Measurements from ENCODE around the gene MIB2.
"Not testable (repeated sequence)": the region's sequence is repeated elsewhere in the genome, so short reads cannot be mapped to it uniquely, and the experiment has no call there.

Gene MIB2

DNA sequence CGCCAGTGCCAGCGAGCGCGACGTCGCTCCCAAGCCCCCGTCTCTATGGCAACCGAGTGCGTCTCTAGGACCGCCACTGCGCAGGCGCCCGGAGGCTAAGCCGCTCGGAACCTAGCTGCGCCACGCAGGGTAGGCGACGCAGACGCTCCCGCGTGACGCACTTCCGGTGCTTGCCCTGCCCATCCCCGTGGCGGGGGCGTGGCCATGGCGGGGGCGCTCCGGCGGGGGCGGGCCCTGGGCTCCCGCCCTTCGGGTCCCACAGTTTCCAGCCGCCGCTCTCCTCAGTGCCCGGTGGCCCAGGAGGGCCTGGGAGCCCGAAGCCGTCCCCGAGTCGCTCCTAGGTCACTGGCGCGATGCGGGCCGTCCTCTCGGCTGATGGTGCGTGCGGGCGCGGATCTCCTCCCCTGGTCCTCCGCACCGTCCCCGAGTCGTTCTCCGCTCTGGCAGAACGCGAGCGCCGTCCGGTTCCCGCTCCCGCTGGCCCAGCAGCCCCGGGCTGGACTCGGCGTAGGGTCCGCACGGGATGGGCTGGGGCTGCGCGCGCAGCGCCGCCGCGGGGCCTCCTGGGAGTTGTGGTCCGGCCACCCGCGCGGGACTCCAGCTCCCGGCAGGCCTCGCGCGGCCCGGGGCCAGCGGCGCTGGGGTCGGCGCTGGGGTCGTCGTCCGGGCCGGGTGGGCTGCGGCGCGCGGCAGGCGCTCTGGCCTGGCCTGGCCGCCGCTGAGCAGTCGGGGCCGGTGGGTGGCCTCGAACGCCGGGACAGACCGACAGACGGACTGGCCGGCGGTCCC, at the start of gene MIB2:
Gene MIB2 (plus strand): TSS at position 245 of the 789 bp plus-strand sequence. CDS start 7,953 bp downstream, outside the sequence.
- DNase-seq = peak; percentile 92

DNA sequence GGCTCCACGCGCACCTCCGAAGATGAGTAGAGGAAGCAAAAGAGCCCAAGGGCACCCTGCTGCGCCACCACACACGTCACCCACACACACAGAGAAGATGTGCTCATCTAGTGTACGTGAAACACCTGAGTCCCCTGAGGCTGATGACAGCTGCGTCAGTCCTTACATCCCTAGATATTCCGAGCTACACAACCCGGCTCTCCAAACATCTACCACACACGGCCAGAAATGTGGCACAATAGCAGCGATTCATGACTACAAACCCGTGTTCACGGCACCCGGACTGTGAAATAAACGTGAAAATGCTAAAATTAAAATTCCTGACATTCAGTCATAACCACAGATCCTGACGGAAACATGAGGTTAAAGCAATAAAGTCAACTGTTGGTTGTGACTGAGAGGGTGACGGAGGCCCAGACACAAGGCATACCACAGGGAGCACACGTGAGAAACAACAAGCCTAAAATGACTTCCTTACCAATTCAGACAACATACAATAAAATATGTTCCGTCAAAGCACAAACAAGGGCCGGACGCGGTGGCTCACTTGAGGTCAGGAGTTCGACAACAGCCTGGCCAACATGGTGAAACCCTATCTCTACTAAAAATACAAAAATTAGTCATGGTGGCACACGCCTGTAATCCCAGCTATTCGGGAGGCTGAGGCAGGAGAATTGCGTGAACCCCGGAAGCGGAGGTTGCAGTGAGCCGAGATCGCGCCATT, 48.0 kb upstream of the MIB2 start:
- no peak for DNase-seq

DNA sequence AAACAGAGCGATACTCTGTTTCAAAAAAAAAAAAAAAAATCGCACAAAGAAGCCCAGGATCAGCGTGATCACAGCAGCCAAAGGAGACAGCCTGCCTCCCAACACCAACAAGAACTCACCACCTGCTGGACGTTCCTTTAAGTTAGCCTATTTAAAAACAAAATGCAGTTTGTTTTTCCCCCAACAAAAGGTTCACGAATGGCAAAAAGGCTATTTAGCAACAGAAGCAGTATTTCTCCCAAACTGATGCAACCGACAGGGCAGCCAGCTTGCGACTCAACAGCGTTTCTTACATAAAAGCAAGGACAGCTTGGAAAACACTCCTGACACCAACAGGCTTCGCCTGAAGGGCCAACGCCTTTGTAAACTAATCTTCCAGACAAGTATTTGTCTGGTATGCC, 47.4 kb upstream of the MIB2 start:
- DNase-seq = no peak

DNA sequence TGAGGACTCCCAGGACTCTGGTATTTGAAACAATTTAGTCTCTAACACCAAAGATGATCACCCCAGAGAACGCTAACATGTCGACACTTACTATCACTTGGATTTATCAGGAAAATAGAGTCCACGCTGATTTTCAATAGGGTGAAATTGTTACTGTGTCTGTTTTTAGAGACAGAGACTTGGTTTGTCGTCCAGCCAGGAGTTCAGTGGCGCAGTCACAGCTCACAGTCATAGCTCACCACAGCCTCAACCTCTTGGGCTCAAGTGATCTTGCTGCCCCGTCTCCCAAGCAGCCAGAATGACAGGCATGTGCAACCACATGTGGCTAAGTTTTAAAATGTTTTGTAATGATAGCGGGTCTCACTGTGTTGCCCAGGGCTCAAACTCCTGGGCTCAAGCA, 46.0 kb upstream of the MIB2 start:
- no peak for DNase-seq

DNA sequence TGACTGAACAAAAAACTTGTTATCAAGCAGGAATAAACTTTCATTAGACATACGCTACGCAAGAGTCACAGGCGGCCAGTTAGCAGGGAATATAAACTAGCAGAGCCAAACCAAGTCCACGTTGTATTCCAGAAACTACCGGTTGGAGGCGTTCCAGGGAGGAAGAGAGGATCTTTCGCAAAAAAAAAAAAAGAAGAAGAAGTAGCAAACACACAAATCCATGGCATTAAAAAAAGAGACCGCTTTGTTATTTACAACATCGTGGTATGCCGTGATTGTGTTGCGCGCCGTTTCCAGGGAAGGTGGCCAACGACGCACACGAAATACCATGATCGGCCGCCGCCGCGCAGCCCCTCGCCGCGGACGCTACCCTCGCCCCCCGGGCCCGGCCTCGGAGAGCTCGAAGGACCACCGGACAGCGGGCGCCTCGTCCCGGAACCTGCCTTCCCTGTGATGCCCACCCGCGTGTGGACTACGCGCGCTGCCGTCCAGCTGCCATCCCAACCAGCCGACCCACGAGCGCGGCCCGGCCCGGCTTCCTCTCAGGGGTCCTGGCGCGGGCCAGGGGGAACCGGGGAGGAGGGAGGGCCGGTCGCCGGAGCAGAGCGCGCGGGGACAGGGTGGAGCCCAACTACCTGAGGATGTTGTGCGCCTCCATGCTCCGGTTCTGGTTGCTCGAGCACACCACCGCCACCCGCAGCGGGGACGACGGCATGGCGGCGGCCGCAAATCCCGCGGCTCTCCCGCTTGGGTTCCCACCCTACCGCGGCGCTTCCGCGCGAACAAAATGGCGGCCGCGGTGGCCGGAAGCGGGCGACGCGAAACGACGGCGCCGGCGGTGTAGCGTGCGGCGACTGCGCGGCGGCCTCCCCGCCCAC, 41.2 kb upstream of the MIB2 start:
- peak; percentile 71 for DNase-seq

DNA sequence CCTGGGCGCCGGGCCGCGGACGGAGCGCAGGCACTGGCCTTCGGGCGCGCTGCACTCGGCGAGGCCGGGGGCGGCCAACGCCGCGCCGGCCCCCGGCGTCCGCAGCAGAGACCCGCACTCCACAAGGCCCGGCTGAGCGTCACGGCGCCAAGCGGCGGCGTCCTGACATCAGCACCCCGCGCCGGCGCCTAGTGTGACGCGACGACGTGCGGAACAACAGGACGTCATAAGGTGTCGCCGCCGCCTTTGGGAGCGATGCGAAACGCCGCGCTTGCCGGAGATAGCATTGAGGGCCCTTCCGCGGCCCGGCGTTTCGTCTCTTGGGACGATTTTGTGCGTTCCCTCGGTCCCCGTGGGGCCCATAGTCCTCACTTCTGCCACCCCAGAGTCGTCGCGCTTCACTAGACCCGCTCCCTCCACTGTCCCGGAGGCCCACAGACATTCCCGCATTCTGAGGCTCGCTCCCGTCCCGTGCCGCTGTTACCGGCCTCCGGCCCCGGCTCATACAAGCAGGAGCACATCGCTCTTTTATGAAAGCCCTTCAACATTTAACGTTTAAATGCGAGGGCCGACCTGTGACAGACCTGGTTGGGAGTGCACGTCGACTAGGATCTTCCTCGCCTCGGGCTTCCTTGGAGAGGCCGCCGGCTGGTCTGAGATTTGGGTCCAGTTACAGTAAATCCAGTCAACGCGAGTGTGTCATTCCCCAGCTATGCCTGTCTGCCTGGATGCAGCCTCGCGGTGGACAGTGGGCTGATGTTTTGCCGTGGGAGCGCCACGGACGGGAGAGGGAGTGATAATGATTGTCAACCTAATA, 40.4 kb upstream of the MIB2 start, which contains the start of gene SSU72:
Gene SSU72 (minus strand): TSS at position 143 of the 817 bp plus-strand sequence. CDS start 306 bp downstream, outside the sequence.
- DNase-seq = peak; percentile 77

DNA sequence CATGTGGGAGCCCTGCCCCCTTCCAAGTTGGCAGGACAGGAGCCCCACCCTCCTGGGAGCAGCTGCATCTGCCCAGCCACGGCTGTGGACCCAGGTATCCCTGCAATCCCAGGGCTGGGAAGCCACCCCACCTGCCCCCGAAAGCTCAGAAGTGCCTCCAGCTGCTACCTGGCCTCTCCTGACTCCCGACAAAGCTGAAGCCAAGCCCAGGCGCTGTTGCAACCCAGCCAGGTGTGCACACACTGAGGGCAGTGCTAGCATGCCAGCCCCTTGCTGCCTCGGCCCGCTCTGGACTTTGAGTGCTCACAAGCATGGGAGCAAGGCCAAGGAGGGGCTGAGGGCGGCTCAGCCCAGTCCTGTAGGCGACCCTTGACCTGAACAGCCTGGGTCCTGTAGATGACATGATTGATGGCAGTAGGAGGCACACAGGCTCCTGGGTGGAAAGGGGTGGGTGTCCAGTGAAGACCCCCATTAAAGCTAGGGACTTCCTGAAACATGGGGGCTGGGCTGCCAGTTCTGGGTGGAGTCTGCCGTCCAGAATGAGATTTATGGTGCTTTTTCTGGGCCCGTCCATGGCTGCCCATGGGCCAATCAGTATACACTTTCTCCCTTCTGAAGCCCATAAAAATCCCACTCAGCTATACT, 37.8 kb upstream of the MIB2 start:
- no peak for DNase-seq

DNA sequence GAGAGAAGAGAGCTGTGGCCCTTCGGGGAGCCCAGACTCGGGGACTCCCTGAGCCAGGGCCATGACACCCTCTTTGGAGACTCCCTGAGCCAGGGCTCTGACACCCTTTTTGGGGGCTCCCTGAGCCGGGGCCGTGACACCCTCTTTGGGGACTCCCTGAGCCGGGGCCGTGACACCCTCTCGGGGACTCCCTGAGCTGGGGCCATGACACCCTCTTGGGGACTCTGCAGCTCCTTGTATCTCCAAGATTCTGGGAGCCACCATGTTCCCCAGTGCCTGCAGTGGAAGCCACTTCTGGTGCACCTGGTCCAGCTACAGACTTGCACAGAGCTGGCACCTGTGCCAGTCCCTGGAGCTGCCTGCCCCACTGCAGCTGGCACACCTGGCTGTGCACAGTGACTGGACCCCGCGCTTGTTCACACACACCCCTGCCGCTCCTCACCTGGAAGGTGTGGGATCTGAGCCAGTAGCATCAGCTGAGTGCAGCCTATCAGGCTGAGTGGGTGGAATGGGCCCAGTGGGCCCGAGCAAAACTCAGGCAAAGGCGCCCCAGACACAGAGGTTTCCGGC, 36.8 kb upstream of the MIB2 start:
- no peak for DNase-seq

DNA sequence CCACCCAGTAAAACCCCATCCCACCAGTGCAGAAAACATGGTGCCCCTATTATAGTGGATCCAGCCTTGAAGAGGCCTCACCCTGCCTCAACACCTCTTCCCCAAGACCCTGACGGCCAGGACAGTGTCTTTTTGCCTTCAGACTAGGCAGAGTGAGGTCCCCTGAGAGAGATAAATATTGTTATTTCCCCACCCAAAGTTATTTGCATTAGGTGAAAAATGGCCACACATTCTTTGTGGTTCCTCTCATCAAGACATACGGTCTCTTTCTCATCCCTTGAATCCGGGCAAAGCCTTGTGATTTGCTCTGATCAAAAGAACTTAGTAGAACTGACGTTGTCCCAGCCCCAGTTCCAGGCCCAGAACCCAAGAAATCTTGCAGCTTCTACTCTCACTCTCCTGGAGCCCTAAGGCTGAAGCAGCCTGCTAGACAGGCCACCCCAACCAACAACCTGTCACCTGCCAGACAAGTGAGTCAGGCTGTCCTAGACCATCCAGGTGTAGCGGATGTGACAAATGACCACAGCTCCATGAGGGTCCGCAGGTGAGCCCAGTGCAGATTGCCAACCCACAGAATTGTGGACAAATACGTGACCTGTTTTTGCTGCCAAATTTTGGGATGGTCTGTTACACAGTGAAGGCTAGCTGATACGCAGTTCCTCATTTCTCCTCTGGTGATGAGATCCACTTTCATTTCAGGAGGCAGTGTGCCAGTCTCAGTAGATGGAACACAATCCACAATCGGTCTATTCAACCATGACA, 32.5 kb upstream of the MIB2 start:
- no peak for DNase-seq

DNA sequence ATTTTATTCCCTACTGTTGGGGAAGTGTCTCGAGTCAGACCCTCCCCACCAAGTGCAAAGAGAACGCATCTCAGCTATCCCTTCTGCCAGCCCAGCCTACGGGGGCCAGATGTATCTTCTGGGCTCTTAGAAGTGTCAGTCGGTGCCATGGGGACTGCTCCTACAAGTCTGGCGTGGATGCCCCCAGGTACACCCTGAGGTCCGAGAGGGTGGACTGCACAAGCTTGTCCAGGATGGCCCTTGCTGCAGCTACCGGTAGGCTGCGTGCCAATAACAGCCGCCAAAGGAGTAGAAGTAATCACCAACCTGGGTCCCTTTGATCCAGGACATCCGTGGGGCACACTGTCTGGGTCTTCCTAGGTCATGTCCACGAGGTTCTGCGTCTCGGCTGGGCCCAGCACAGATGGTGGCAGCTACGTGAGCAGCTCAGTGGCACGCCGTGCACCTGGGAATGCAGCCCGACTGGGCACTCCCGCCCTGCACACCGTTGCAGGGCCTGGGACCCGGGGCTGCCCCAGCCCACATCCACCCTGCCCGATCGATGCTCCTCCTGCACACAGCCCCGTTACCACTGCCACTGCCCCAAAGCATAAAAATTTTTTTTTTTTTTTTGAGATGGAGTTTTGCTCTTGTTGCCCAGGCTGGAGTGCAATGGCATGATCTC, 31.8 kb upstream of the MIB2 start:
- no peak for DNase-seq

DNA sequence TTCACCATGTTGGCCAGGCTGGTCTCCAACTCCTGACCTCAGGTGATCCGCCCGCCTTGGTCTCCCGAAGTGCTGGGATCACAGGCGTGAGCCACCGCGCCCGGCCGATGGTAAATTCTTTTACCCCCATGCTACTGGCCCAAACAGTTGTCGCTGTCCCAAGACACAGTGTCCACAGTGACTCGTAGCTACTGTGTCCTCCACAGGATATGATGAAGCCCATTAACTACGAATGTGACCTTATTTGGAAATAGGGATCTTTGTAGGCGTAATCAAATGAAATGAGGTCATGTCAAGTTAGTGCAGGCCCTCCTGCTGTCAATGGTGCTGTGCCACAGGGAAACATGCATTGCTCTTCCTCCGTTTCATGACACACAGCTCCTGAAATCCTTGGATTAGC, 23.8 kb upstream of the MIB2 start:
- DNase-seq = no peak

DNA sequence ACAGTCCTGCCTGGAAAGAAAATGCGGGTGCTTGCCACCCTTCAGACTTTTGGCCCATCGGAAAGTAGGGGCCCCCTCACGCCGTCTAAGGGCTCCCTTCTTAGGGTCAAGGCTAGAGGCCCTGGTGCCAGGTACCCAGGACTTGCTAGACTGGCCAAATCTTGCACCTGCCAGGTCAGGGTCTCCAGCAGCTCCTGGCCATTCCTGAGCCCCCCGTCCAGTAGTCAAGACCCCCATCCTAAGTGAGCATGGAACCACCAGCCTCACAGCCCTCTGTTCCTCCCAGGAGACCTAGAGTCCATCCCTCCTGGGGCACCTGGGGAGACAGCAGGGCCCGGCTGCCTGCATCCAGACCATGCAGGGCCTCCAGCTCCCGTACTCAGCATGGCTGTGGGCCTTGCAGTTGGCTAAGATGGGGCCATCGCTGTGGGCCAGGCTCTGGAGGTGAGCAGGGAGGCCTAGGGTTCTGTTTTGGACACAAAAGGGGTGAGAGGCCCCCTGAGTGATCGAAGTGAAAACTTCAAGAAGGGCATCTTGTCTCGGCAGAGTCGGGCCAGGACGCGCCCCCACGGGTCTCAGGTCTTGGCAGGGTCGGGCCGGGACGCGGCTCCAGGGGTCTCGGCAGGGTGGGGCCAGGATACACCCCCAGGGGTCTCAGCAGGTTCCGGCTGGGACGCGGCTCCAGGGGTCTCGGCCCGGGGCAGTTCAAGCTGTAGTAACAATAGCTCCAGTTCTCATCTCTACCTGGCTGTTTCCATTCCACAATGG, 21.3 kb upstream of the MIB2 start:
- no peak for DNase-seq

DNA sequence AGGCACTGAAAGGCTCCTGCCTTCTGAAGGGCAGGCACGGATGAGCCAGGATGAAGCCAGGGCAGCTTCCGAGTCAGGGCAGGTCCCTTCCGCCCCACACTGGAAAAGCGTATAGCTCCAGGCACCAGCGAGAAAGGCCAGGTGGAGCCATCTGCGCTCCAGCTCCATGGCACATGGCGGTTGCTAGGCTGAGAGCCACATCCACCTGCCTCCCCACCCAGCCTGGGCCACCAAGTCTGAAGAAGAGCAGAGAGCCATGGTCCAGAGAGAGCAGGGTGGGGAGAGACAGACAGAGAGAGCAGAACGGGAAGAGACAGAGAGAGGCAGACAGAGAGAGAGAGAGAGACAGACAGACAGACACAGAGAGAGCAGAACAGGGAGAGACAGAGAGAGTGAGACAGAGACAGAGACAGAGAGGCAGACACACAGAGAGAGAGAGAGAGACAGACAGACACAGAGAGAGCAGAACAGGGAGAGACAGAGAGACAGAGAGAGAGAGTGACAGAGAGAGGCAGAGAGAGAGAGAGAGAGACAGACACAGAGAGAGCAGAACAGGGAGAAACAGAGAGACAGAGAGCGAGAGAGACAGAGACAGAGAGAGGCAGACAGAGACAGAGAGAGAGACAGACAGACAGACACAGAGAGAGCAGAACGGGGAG, 20.6 kb upstream of the MIB2 start:
- no peak for DNase-seq

DNA sequence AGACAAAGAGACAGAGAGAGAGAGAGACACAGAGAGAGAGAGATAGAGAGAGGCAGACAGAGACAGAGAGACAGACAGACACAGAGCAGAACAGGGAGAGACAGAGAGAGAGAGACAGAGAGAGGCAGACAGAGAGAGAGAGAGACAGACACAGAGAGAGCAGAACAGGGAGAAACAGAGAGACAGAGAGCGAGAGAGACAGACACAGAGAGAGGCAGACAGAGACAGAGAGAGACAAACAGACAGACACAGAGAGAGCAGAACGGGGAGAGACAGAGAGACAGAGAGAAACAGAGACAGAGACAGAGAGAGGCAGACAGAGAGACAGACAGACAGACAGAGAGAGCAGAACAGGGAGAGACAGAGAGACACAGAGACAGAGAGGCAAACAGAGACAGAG, 20.0 kb upstream of the MIB2 start:
- DNase-seq = not testable (repeated sequence)

DNA sequence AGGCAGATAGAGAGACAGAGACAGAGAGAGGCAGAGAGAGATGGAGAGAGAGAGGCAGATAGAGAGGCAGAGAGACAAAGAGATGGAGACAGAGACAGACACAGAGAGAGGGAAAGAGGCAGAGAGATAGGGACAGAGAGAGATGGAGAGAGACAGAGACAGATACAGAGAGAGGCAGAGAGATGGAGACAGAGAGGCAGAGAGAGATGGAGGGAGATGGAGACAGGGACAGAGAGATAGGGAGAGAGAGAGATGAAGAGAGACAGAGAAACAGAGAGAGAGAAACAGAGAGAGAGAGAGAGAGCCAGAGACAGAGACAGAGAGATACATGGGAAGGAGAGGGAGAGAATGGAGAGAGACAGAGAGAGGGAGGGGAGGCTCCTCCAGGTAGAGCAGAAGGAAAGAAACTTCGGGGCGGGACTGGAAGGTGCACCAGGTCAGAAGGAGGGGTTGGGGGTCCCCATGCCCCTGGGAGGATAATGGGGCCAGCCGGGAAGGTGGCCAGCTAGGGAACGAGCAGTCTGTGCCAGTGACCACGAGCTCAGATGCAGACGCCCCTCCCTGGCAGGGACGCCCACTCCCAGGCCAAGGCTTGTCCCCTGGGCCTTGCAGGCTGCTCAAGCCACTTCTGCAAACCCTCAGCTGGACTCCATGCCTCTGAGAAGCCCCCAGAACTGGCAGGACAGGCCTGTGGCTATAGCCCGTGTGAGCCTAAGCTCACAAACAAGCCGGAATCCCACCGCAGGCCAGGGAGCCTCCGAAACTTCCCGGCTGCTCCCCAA, 18.6 kb upstream of the MIB2 start:
- no peak for DNase-seq

DNA sequence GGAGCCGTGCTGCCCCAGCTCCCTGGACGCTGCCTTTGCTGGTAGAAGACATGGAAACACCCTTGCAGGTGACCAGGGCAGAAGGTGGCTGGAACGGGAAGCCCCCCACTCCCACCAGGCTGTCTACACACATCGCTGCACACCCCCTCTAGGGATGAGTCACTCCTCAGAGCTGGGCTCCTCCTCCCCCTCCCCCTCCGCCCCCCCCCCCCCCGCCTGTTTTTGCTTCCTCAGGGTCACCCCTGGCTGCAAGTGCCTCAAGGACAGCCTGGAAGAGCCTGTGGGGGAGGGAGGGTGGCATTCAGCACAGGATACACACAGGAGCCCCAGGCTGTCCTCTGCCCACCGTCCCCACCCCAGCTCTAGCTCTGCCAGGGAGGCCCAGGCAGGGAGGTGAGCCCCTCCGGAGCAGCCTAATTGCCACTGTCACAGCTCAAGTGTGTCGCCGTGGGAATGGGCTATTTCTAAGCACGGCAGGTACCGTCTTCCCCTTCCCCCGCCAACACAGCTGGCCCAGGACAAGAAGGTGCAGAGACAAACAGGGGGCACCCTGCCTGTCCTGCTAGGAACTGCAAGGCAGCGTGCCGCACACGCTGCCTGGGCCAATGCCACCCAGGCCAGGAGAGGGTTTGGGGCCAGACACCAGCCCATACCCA, 17.9 kb upstream of the MIB2 start:
- DNase-seq = no peak

DNA sequence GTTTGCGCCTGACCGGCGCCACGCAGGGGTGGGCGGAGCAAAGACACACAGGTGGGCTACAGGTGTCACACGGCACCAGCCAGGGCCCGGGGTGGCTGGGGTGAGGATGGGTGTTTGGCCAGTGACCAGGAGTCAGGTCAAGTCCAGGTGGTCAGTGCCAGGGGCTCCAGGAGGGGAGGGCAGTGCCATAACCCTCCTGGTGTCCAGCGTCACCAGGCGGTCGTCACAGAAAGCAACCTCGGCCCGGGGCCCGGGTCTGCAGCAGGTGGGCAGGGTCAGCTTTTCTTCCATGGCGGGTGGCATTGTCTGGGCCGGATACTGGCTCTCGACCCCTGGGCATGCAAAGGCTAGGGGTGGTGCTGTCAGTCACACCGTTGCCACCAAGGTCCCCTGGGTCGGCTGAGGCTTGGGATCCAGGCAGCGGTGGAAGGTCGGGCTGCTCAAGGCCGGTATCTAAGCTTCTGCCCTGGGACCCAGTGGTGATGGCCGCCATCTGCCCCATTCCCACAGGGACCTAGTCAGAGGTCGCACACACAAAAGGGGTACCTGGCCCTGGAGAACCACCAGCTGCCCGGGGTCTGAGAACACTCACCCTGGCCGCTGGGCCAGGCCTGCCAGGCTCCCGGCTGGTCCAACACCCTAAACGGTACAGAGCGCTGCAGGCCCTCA, 17.1 kb upstream of the MIB2 start:
- no peak for DNase-seq

All from NCI-H2227 treated with DMSO at 0.1 percent for 48 hours (cell line).